ENCODE data around the gene SUGCT.

Gene SUGCT

DNA sequence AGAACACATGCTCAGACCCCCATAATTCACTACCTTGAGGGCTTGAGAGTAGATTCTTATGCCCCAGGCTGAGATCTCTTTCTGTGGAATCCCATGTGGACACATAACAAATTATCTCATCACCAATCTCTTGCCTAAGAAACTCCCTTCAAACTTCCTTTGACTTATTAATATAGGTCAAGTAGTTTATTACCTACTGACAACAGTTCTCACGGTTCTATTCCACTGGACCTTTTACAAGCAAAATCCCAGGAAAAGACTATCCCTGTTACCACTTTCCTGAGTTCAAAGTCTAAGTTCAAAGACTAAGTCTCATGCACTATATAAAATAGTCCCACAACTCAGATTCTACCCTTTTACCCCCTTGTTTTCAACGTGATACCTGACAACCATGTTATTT is 754.7 kb downstream of the SUGCT start:
- DNase-seq: no peak

GRCh38 chr7:40890088-40890692 is 755.4 kb downstream of the SUGCT start:
- no peak for DNase-seq

- no peak for DNase-seq
These were observed 756.4 kb downstream of the SUGCT start for GRCh38 chr7:40891232-40891631.

- DNase-seq: no peak
These were observed 764.3 kb downstream of the SUGCT start for GRCh38 chr7:40899151-40899550.

- DNase-seq: no peak
These were observed 765.1 kb downstream of the SUGCT start for GRCh38 chr7:40899636-40900507.

GRCh38 chr7:40903872-40904271 is 769.1 kb downstream of the SUGCT start:
- no peak for DNase-seq

GRCh38 chr7:40907286-40907685 is 772.5 kb downstream of the SUGCT start:
- no peak for DNase-seq

DNA sequence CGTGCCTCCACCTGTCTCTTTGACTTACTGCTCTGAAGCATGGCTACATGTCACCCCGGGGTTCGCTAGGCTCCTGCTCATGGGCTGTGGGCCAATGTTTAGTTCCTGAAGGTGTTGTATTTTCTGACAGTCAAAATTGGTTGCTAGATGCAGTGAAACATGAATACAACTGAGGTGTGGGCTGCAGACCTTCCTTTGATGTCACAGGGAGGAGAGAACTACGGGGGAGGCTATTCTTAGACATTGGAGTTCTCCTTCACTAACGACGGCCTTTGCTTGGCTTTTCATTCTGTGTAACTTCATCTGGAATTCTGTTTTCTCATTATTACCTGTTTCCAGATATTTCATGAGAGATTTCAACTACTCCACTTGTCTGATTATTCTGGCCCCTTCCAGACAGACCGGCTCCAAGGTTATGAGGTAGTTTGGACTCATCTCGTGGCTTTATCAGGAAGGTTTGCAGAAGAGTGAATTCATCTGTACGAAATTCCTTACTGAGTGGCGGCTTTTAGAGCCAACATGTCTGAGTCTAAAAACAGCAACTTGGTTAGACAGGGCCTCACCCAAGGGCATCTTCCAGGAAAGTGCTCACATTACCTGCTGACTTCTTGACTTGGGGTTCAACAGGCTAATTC is 774.7 kb downstream of the SUGCT start:
- DNase-seq: no peak

Data from NCI-H187 (cell line).